ENCODE measurements around the gene GGA1.
"Not testable (repeated sequence)": the region's sequence is repeated elsewhere in the genome, so short reads cannot be mapped to it uniquely, and the experiment has no call there.

Gene GGA1

DNA sequence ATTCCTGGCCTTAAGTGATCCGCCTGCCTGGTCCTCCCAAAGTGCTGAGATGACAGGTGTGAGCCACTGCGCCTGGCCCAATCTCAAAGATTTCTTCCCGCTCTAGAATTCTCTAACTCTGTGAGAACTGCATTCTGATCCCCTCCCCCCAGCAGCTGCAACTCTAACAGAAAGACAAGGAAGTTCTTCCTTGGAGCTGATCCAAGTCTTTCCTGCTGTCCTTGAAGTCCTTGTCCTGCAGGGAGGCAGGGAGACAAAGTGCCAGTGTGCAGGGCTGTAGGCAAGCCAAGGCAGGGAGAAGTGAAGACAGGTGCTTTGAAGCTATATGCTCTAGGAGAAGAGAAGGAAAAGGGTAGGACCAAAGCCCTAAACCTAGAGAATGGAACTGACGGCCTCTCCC, 9.5 kb upstream of the GGA1 start:
- Histone ChIP-seq H3K4me1 (ENCODE audit: control insufficient read depth, low read depth, low read length) (peaks cover 3% of the 10 kb centered on the region), H2AK5ac (ENCODE audit: low read length) (no peak overlapping the region), H4K8ac (ENCODE audit: low read depth, low read length) (no peak overlapping the region), H3K9ac (ENCODE audit: low read length) (no peak overlapping the region), H3K23ac (ENCODE audit: low read length) (no peak overlapping the region), H3K4me2 (ENCODE audit: low read length) (no peak overlapping the region), H3K79me1 (ENCODE audit: low read length) (no peaks in the 10 kb centered on the region), H3K4me3 (ENCODE audit: low read length) (no peak overlapping the region), H2BK15ac (replicated peaks; ENCODE audit: low read depth) (no peak overlapping the region), H3K27ac (ENCODE audit: low read depth, low read length) (no peak overlapping the region), H4K5ac (ENCODE audit: low read length) (no peak overlapping the region), H3K56ac (ENCODE audit: low read length) (no peak overlapping the region), H3K27me3 (ENCODE audit: insufficient read depth, low read length, poor library complexity) (no peaks in the 10 kb centered on the region), H3K79me2 (ENCODE audit: control insufficient read depth, insufficient read depth, low read length) (no peaks in the 10 kb centered on the region), H2BK5ac (ENCODE audit: low read length) (no peak overlapping the region), H3K36me3 (ENCODE audit: control insufficient read depth, insufficient read depth, low read length) (no peaks in the 10 kb centered on the region), H2BK120ac (ENCODE audit: low read depth, low read length) (no peak overlapping the region), H3K18ac (ENCODE audit: low read length) (no peak overlapping the region), H3K4ac (ENCODE audit: low read depth, low read length) (no peak overlapping the region)
- DNase-seq = no peak
- WGBS (ENCODE audit: extremely low coverage, insufficient coverage, low lambda C conversion rate) = no CpG with 5 or more reads among the region's 4 CpGs

DNA sequence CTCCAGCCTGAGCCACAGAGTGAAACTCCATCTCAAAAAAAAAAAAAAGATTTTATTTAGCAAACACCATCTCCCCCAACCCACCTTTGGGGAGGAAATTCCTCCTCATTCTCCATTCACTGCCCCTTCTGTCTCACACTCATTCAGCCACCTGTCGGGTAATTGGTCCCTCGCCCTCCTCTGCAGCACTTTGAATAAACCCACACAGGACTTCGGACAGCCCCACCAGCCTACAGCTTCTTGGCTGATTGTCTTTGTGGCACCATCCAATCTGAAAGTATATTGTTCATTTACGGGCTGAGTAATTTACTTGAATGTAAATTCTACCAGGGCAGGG, 7.5 kb upstream of the GGA1 start:
- WGBS (ENCODE audit: extremely low coverage, insufficient coverage, low lambda C conversion rate) = no CpG with 5 or more reads among the region's 4 CpGs

DNA sequence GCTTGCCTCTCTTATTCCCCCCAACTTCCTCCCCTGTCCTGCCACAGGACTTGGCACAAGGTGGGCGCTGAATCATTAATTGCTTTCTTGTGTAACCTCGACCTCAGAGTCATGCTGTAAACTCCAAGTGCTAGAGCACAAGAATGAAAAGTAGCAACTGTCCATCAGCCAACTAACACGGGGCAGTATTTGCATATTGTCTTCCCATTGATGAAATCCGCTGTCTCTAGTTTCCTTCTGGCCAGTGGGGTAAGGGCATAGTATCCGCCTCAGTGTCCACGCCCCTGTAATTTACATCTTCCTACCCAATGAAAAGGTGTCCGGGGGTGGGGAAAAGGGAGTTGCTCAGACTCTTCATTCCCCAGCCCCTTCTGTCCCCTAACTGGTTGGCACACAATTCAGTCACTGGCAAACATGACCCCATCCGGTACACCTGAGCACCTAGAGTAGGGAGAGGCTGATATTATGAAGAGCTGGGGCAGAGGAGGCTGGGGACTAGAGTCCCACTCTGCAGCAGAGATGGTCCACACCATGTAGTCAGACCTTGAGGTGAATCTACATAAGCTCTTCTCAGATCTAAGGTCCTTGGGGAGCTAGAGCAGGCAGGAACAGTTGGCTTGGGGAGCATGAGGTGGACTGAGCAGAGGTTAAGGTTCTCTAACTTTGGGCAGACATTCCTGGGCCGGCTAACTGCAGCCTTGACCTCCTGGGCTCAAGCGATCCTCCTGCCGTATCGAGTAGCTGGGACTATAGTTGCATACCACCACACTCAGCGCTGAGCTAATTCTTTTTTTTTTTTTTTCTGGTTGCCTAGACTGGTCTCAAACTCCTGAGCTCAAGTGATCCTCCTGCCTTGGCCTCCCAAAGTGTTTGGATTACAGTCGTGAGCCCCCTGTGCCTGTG, 6.8 kb upstream of the GGA1 start:
- Histone ChIP-seq H3K79me1 (ENCODE audit: low read length) (no peaks in the 10 kb centered on the region), H3K4me2 (ENCODE audit: low read length) (no peak overlapping the region), H2BK120ac (ENCODE audit: low read depth, low read length) (no peak overlapping the region), H3K4me3 (ENCODE audit: low read length) (no peak overlapping the region), H3K27me3 (ENCODE audit: insufficient read depth, low read length, poor library complexity) (no peaks in the 10 kb centered on the region), H3K4me1 (ENCODE audit: control insufficient read depth, low read depth, low read length) (peaks cover 3% of the 10 kb centered on the region), H2AK5ac (ENCODE audit: low read length) (no peak overlapping the region), H4K8ac (ENCODE audit: low read depth, low read length) (no peak overlapping the region), H2BK15ac (replicated peaks; ENCODE audit: low read depth) (no peak overlapping the region), H3K4ac (ENCODE audit: low read depth, low read length) (no peak overlapping the region), H3K9ac (ENCODE audit: low read length) (peak overlapping the region; percentile 3), H3K79me2 (ENCODE audit: control insufficient read depth, insufficient read depth, low read length) (no peaks in the 10 kb centered on the region), H3K27ac (ENCODE audit: low read depth, low read length) (no peak overlapping the region), H3K56ac (ENCODE audit: low read length) (peak overlapping the region; percentile 57), H3K36me3 (ENCODE audit: control insufficient read depth, insufficient read depth, low read length) (no peaks in the 10 kb centered on the region), H3K23ac (ENCODE audit: low read length) (no peak overlapping the region), H4K5ac (ENCODE audit: low read length) (no peak overlapping the region), H3K18ac (ENCODE audit: low read length) (no peak overlapping the region), H2BK5ac (ENCODE audit: low read length) (no peak overlapping the region)
- DNase-seq = peak; percentile 96
- WGBS (ENCODE audit: extremely low coverage, insufficient coverage, low lambda C conversion rate) = no CpG with 5 or more reads among the region's 14 CpGs

More for the DNA sequence above, 7.5 kb upstream of the GGA1 start:
- Histone ChIP-seq H3K56ac (ENCODE audit: low read length) (peak overlapping the region; percentile 73), H3K23ac (ENCODE audit: low read length) (no peak overlapping the region), H2BK15ac (replicated peaks; ENCODE audit: low read depth) (no peak overlapping the region), H3K18ac (ENCODE audit: low read length) (no peak overlapping the region), H3K79me1 (ENCODE audit: low read length) (no peaks in the 10 kb centered on the region), H3K79me2 (ENCODE audit: control insufficient read depth, insufficient read depth, low read length) (no peaks in the 10 kb centered on the region), H3K4me1 (ENCODE audit: control insufficient read depth, low read depth, low read length) (peaks cover 3% of the 10 kb centered on the region), H4K5ac (ENCODE audit: low read length) (no peak overlapping the region), H3K4me2 (ENCODE audit: low read length) (no peak overlapping the region), H3K4ac (ENCODE audit: low read depth, low read length) (no peak overlapping the region), H2BK120ac (ENCODE audit: low read depth, low read length) (no peak overlapping the region), H3K27ac (ENCODE audit: low read depth, low read length) (no peak overlapping the region), H3K9ac (ENCODE audit: low read length) (peak overlapping the region; percentile 3), H3K27me3 (ENCODE audit: insufficient read depth, low read length, poor library complexity) (no peaks in the 10 kb centered on the region), H3K4me3 (ENCODE audit: low read length) (no peak overlapping the region), H2AK5ac (ENCODE audit: low read length) (no peak overlapping the region), H3K36me3 (ENCODE audit: control insufficient read depth, insufficient read depth, low read length) (no peaks in the 10 kb centered on the region), H2BK5ac (ENCODE audit: low read length) (no peak overlapping the region), H4K8ac (ENCODE audit: low read depth, low read length) (no peak overlapping the region)
- no peak for DNase-seq

DNA sequence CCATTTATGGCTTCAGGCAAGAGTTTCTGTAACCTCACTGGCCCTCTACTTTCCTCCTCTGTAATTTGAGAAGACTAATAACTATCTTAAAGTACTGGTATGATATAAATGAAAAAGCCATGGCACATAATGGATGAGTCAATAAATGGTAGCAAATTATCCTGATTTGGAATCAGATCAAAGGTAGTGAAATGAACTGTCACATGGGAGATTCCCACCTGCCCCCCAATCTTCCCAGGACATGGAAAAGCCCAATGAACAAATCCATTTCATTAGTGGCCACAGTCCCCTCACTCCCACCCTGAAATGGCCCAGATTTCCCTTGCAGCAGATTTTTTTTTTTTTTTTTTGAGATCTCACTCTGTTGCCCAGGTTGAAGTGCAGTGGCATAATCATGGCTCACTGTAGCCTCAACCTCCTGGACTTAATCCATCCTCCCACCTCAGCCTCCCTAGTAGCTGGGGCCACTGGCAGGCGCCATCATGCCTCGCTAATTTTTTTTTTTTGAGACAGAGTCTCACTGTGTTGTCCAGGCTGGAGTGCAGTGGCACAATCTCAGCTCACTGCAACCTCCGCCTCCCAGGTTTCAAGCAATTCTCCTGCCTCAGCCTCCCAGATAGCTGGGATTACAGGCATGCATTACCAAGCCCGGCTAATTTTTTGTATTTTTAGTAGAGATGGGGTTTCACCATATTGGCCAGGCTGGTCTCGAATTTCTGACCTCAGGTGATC, 5.9 kb upstream of the GGA1 start:
- not testable (repeated sequence) for H3K18ac ChIP-seq (ENCODE audit: low read length); H3K27me3 ChIP-seq (ENCODE audit: insufficient read depth, low read length, poor library complexity); H3K36me3 ChIP-seq (ENCODE audit: control insufficient read depth, insufficient read depth, low read length); H3K79me1 ChIP-seq (ENCODE audit: low read length); H3K4ac ChIP-seq (ENCODE audit: low read depth, low read length); H3K79me2 ChIP-seq (ENCODE audit: control insufficient read depth, insufficient read depth, low read length); H2BK15ac ChIP-seq (replicated peaks; ENCODE audit: low read depth); H3K4me2 ChIP-seq (ENCODE audit: low read length); H4K8ac ChIP-seq (ENCODE audit: low read depth, low read length); H3K4me1 ChIP-seq (ENCODE audit: control insufficient read depth, low read depth, low read length); H3K23ac ChIP-seq (ENCODE audit: low read length); H2BK120ac ChIP-seq (ENCODE audit: low read depth, low read length); H4K5ac ChIP-seq (ENCODE audit: low read length); H3K4me3 ChIP-seq (ENCODE audit: low read length); H2BK5ac ChIP-seq (ENCODE audit: low read length); H3K56ac ChIP-seq (ENCODE audit: low read length); DNase-seq; H2AK5ac ChIP-seq (ENCODE audit: low read length); H3K9ac ChIP-seq (ENCODE audit: low read length); H3K27ac ChIP-seq (ENCODE audit: low read depth, low read length)
- WGBS (ENCODE audit: extremely low coverage, insufficient coverage, low lambda C conversion rate) = no CpG with 5 or more reads among the region's 5 CpGs

DNA sequence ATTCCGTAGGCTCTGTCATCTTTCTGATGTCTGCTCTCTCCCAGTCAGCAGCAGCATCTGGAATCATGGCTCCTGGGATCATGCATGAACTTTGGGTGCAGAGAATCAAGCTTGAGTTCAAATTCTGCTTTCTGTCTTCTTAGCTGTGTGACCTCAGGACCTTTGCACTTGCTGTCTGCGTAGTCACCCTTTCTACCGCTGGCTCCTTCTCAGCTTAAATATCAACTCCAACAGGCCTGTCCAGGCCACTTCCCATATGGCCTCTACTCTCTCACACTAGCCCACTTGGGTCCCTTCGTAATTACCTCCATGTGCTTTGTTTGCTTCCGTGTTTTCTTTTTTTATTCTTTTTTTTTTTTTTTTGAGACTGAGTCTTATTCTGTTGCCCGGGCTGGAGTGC, 4.6 kb upstream of the GGA1 start:
- no peak overlapping the region for H2BK15ac ChIP-seq (replicated peaks; ENCODE audit: low read depth)
- H4K8ac ChIP-seq (ENCODE audit: low read depth, low read length) = no peak overlapping the region
- H3K4me1 ChIP-seq (ENCODE audit: control insufficient read depth, low read depth, low read length) = peaks cover 3% of the 10 kb centered on the region
- no peaks in the 10 kb centered on the region for H3K27me3 ChIP-seq (ENCODE audit: insufficient read depth, low read length, poor library complexity)
- H2BK120ac ChIP-seq (ENCODE audit: low read depth, low read length) = no peak overlapping the region
- no peak for DNase-seq
- no peak overlapping the region for H3K23ac ChIP-seq (ENCODE audit: low read length)
- no peak overlapping the region for H3K9ac ChIP-seq (ENCODE audit: low read length)
- H3K27ac ChIP-seq (ENCODE audit: low read depth, low read length) = no peak overlapping the region
- H2BK5ac ChIP-seq (ENCODE audit: low read length) = no peak overlapping the region
- H2AK5ac ChIP-seq (ENCODE audit: low read length) = no peak overlapping the region
- H3K79me1 ChIP-seq (ENCODE audit: low read length) = no peaks in the 10 kb centered on the region
- no CpG with 5 or more reads among the region's 6 CpGs for WGBS (ENCODE audit: extremely low coverage, insufficient coverage, low lambda C conversion rate)
- no peak overlapping the region for H3K4ac ChIP-seq (ENCODE audit: low read depth, low read length)
- H3K18ac ChIP-seq (ENCODE audit: low read length) = no peak overlapping the region
- H4K5ac ChIP-seq (ENCODE audit: low read length) = no peak overlapping the region
- no peaks in the 10 kb centered on the region for H3K79me2 ChIP-seq (ENCODE audit: control insufficient read depth, insufficient read depth, low read length)
- no peak overlapping the region for H3K56ac ChIP-seq (ENCODE audit: low read length)
- no peaks in the 10 kb centered on the region for H3K36me3 ChIP-seq (ENCODE audit: control insufficient read depth, insufficient read depth, low read length)
- H3K4me2 ChIP-seq (ENCODE audit: low read length) = no peak overlapping the region
- no peak overlapping the region for H3K4me3 ChIP-seq (ENCODE audit: low read length)

Data from mesendoderm (in vitro differentiated cells).